GM23338 (cell line): Measurements from ENCODE around the gene RALGPS1.

Experiments used
- CREB1 ChIP-seq: fragments of 250-450 bp; sonication (Bioruptor Pico); IDR thresholded peaks from 2 replicates; pipeline ENCODE4 v1.5.0; 2020; ENCODE audit warnings: low read depth, mild to moderate bottlenecking, moderate library complexity
- EZH2 ChIP-seq: fragments of 200-600 bp; sonication (generic); IDR thresholded peaks from one replicate; pipeline ENCODE4 v1.8.0; 2017; ENCODE audit warnings: antibody characterized with exemption, mild to moderate bottlenecking, low read depth; ENCODE audit not compliant: unreplicated experiment
- EZH2phosphoT487 ChIP-seq: fragments of 200-600 bp; sonication (generic); IDR thresholded peaks from one replicate; pipeline ENCODE4 v1.8.1; 2018; ENCODE audit warnings: antibody characterized with exemption; ENCODE audit not compliant: unreplicated experiment
- JUNB ChIP-seq: IDR thresholded peaks from one replicate; pipeline ENCODE4 v1.6.1; 2016; ENCODE audit warnings: antibody characterized with exemption; ENCODE audit not compliant: unreplicated experiment
- POLR2AphosphoS5 ChIP-seq: IDR thresholded peaks from 2 replicates; pipeline ENCODE4 v1.6.1; 2016; ENCODE audit warnings: antibody characterized with exemption, low read depth
- STAT1 ChIP-seq: IDR thresholded peaks from one replicate; pipeline ENCODE4 v1.6.1; 2016; ENCODE audit warnings: antibody characterized with exemption; ENCODE audit not compliant: unreplicated experiment
- ZNF114 ChIP-seq: fragments of 250-450 bp; sonication (Bioruptor Pico); IDR thresholded peaks from 2 replicates; pipeline ENCODE4 v1.5.0; 2020; ENCODE audit warnings: mild to moderate bottlenecking, moderate library complexity
- ZNF331 ChIP-seq: fragments of 250-450 bp; sonication (Bioruptor Pico); IDR thresholded peaks from 2 replicates; pipeline ENCODE4 v1.5.0; 2020; ENCODE audit warnings: low read depth, mild to moderate bottlenecking, moderate library complexity
- TF ChIP-seq, protein P1 (sequence below), 2 experiments: fragments of 200-600 bp in 1 of 2; sonication (generic) in 1 of 2; conservative IDR thresholded peaks; 2 replicates each; pipeline versions ENCODE4 v1.5.1 to v1.6.1; 2016 to 2017; ENCODE audit warnings: antibody characterized with exemption in 2 of 2, low read depth in 2 of 2, mild to moderate bottlenecking in 2 of 2, moderate library complexity in 1 of 2
- TF ChIP-seq, protein P2 (sequence below): IDR thresholded peaks from one replicate; pipeline ENCODE4 v1.6.1; 2018; ENCODE audit warnings: antibody characterized with exemption; ENCODE audit not compliant: unreplicated experiment
- TF ChIP-seq, protein P3 (sequence below): fragments of 250-450 bp; sonication (Bioruptor Pico); IDR thresholded peaks from 2 replicates; pipeline ENCODE4 v1.5.0; 2020; ENCODE audit warnings: mild to moderate bottlenecking, moderate library complexity

DNA sequence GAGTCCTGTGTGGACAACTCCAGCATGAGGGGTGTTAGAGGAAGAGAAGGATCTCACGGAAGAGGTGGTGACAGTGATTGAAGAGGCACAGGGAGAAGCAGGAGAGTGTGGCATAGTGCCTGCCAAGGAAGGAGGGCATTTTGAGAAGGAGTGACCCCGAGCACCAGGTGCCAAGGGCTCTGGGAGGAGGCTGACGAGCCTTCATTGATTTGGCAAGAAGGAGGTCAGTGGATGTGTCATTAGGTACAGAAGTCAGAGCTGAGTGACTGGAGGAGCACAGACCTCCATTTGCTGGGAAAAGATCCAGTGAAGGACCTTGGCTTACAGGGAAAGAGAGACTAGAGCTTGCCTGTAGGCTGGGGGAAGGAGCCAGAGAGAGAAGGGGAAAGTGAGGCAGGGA is 278.2 kb downstream of the RALGPS1 start:
- TF ChIP-seq, protein P1, sequence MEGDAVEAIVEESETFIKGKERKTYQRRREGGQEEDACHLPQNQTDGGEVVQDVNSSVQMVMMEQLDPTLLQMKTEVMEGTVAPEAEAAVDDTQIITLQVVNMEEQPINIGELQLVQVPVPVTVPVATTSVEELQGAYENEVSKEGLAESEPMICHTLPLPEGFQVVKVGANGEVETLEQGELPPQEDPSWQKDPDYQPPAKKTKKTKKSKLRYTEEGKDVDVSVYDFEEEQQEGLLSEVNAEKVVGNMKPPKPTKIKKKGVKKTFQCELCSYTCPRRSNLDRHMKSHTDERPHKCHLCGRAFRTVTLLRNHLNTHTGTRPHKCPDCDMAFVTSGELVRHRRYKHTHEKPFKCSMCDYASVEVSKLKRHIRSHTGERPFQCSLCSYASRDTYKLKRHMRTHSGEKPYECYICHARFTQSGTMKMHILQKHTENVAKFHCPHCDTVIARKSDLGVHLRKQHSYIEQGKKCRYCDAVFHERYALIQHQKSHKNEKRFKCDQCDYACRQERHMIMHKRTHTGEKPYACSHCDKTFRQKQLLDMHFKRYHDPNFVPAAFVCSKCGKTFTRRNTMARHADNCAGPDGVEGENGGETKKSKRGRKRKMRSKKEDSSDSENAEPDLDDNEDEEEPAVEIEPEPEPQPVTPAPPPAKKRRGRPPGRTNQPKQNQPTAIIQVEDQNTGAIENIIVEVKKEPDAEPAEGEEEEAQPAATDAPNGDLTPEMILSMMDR (conservative IDR thresholded peaks at IDR 0.05; ENCODE audit: low read depth in 2 of 2): no peak
- TF ChIP-seq, protein P2, sequence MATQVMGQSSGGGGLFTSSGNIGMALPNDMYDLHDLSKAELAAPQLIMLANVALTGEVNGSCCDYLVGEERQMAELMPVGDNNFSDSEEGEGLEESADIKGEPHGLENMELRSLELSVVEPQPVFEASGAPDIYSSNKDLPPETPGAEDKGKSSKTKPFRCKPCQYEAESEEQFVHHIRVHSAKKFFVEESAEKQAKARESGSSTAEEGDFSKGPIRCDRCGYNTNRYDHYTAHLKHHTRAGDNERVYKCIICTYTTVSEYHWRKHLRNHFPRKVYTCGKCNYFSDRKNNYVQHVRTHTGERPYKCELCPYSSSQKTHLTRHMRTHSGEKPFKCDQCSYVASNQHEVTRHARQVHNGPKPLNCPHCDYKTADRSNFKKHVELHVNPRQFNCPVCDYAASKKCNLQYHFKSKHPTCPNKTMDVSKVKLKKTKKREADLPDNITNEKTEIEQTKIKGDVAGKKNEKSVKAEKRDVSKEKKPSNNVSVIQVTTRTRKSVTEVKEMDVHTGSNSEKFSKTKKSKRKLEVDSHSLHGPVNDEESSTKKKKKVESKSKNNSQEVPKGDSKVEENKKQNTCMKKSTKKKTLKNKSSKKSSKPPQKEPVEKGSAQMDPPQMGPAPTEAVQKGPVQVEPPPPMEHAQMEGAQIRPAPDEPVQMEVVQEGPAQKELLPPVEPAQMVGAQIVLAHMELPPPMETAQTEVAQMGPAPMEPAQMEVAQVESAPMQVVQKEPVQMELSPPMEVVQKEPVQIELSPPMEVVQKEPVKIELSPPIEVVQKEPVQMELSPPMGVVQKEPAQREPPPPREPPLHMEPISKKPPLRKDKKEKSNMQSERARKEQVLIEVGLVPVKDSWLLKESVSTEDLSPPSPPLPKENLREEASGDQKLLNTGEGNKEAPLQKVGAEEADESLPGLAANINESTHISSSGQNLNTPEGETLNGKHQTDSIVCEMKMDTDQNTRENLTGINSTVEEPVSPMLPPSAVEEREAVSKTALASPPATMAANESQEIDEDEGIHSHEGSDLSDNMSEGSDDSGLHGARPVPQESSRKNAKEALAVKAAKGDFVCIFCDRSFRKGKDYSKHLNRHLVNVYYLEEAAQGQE: no peak
- no peak for TF ChIP-seq EZH2
- TF ChIP-seq POLR2AphosphoS5: no peak
- no peak for TF ChIP-seq CREB1 (CRISPR knock-in tag)
- no peak for TF ChIP-seq EZH2phosphoT487
- TF ChIP-seq JUNB: no peak
- TF ChIP-seq, protein P3, sequence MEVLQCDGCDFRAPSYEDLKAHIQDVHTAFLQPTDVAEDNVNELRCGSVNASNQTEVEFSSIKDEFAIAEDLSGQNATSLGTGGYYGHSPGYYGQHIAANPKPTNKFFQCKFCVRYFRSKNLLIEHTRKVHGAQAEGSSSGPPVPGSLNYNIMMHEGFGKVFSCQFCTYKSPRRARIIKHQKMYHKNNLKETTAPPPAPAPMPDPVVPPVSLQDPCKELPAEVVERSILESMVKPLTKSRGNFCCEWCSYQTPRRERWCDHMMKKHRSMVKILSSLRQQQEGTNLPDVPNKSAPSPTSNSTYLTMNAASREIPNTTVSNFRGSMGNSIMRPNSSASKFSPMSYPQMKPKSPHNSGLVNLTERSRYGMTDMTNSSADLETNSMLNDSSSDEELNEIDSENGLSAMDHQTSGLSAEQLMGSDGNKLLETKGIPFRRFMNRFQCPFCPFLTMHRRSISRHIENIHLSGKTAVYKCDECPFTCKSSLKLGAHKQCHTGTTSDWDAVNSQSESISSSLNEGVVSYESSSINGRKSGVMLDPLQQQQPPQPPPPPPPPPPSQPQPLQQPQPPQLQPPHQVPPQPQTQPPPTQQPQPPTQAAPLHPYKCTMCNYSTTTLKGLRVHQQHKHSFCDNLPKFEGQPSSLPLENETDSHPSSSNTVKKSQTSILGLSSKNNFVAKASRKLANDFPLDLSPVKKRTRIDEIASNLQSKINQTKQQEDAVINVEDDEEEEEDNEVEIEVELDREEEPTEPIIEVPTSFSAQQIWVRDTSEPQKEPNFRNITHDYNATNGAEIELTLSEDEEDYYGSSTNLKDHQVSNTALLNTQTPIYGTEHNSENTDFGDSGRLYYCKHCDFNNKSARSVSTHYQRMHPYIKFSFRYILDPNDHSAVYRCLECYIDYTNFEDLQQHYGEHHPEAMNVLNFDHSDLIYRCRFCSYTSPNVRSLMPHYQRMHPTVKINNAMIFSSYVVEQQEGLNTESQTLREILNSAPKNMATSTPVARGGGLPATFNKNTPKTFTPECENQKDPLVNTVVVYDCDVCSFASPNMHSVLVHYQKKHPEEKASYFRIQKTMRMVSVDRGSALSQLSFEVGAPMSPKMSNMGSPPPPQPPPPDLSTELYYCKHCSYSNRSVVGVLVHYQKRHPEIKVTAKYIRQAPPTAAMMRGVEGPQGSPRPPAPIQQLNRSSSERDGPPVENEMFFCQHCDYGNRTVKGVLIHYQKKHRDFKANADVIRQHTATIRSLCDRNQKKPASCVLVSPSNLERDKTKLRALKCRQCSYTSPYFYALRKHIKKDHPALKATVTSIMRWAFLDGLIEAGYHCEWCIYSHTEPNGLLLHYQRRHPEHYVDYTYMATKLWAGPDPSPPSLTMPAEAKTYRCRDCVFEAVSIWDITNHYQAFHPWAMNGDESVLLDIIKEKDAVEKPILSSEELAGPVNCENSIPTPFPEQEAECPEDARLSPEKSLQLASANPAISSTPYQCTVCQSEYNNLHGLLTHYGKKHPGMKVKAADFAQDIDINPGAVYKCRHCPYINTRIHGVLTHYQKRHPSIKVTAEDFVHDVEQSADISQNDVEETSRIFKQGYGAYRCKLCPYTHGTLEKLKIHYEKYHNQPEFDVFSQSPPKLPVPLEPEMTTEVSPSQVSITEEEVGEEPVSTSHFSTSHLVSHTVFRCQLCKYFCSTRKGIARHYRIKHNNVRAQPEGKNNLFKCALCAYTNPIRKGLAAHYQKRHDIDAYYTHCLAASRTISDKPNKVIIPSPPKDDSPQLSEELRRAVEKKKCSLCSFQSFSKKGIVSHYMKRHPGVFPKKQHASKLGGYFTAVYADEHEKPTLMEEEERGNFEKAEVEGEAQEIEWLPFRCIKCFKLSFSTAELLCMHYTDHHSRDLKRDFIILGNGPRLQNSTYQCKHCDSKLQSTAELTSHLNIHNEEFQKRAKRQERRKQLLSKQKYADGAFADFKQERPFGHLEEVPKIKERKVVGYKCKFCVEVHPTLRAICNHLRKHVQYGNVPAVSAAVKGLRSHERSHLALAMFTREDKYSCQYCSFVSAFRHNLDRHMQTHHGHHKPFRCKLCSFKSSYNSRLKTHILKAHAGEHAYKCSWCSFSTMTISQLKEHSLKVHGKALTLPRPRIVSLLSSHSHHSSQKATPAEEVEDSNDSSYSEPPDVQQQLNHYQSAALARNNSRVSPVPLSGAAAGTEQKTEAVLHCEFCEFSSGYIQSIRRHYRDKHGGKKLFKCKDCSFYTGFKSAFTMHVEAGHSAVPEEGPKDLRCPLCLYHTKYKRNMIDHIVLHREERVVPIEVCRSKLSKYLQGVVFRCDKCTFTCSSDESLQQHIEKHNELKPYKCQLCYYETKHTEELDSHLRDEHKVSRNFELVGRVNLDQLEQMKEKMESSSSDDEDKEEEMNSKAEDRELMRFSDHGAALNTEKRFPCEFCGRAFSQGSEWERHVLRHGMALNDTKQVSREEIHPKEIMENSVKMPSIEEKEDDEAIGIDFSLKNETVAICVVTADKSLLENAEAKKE (CRISPR knock-in tag): no peak
- no peak for TF ChIP-seq STAT1
- TF ChIP-seq ZNF331: no peak
- no peak for TF ChIP-seq ZNF114 (CRISPR knock-in tag)
